Measurements from ENCODE around the gene RNF224.
A peak's percentile ranks its signal among the peaks of the same experiment; 100 is the strongest.

The RNF224 gene

DNA sequence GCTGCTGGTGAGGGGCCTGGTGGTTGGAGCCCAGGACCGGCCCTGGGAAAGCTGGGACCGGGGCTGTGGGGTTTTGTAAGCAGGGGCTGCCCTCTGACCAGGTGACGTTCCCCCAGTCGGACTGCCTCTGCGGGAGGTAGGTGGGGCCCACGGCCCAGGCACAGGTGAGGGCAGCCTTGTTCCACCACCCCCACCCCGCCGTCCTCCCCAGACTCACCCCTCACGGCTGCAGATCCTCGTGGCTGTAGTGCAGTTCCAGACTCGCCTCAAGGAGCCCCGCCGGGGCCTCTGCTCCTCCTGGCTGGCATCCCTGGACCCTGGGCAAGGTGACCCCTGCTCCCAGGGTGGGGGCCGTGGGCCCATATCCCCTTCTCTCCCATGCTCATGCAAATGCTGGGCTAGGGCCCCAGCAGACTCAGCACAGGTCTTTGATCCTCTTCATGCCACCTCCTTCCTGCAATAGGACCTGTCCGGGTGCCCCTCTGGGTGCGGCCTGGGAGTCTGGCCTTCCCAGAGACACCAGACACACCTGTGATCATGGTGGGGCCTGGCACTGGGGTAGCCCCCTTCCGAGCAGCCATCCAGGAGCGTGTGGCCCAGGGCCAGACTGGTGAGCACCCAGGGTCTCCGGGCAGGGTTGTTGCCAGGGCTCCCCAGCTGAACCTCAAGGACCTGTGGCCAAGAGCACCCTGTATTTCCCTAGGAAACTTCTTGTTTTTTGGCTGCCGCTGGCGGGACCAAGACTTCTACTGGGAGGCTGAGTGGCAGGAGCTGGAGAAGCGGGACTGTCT lies 11.9 kb upstream of the RNF224 start:
- DNase-seq (ENCODE audit: low read depth) = no peak

DNA sequence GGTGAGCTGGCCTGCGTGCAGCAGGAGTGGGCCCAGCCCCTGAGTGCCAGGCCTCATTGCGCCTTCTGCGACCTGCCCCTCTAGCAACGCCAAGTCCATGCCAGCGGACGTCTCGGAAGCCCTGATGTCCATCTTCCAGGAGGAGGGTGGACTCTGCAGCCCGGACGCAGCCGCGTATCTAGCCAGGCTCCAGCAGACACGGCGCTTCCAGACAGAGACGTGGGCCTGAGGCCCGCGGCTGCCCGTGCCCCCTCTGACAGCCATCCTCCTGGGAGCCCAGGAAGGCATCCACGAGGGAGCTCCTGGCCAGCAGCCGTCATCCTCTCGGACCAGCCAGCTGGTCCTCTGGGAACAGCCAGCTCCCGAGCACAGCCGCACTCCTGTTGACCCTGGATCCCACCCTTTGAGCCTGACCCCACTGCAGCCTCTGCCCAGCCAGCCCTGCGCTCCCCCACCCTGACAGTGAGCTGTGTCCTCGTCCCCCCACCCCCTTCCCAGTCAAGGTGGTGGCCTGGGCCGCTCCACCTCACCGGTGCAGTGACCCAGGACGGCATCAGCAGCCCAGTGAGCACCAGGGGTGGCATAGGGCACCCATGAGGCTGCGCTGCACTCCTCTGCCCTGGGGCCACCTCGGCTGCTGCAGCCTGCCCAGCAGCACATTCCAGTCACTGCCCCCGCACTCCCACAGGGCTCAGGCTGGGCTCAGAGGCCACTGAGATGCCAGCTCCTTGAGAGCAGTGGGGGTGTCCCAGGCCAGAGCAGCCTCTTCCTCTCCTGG lies 10.9 kb upstream of the RNF224 start:
- no peak for DNase-seq (ENCODE audit: low read depth)

DNA sequence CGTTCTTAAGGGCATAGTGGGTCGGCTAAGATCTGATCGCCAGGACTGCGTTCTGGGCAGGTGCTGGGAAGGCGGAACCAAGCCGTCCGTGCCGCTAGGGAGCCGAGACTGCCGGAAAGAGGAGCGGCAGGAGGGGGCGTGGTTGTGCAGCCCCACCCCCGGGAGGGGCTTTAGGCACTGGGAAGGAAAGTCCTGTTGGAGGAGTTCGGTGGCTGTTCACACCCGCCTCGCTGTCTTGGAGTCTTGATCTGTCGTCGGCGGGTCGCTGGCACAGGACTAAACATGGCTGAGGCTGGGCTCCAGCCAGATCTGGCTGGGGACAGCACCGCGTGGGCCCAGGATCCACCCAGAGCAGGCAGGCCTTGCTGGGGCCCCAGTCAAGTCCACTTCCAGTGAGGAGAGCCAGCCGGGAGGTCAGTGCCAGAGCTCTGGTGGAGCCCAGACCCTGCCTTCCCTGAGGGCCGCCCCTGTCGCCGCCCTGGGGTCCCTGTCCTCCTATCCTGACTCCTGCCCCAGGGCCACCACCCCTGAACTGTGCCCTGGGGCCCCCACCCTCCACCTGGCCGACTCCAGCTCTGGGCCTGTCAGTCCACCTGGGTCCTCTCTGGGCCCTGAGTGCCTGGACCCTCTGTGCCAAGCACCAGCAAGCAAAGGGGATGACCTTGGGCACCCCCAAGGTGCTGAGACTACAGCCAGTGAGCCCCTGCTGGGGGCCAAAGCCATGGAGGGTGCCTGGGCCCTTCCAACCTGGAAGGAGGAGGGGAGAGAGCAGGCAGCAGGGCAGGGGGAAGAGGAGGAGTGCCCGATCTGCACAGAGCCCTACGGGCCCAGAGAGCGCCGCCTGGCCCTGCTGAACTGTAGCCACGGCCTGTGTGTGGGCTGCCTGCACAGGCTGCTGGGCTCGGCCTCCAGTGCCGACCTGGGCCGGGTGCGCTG lies 9.8 kb upstream of the RNF224 start:
- no peak for DNase-seq (ENCODE audit: low read depth)

DNA sequence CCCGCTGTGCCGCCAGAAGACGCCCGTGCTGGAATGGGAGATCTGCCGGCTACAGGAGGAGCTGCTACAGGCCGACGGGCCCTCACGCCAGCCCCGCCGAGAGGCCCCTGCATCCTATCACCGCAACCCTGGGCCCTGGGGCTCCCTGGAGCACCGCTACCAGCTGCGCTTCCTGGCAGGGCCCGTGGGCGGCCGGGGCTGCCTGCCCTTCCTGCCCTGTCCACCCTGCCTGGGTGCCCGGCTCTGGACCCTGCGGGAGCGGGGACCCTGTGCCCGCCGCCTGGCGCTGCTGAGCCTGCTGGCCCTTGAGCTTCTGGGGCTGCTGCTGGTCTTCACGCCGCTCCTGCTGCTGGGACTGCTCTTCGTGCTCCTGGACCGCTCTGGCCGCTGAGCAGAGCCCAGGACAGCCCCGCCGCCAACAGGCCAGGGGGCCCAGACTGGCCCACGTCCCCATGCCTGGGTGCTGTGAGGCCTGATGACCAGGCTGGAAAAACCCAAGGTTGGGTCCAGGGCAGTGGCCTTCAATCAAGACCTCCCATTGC lies 9.0 kb upstream of the RNF224 start:
- no peak for DNase-seq (ENCODE audit: low read depth)

GRCh38 chr9:137218754-137219271 lies 8.5 kb upstream of the RNF224 start:
- DNase-seq (ENCODE audit: low read depth) = no peak

DNA sequence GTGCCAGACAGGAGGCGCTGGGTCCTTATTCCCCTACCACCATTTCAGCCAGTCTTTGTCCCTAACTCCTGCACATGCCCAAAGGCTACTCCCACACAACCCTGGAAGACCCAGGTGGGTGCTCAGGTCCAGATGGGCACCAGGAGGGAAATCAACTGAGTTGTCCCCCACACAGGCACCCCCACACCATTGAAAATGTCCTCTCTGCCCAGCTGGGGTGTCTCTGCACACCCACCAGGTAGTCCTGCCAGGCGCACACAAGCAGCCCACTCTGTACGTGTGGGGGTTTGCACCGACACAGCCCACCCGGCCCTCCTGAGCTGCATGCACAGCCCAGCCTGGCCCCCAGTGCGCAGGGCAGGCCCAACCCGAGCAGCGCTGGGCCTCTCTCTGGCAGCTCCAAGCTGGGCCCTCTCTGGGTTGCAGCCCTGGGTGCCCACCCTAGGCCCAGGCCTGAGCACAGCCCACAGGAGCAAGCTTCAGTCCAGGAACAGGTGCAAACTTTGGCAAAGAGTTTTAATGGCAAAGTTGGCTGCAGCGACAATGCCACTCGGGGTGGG lies 7.5 kb upstream of the RNF224 start:
- no peak for DNase-seq (ENCODE audit: low read depth)

DNA sequence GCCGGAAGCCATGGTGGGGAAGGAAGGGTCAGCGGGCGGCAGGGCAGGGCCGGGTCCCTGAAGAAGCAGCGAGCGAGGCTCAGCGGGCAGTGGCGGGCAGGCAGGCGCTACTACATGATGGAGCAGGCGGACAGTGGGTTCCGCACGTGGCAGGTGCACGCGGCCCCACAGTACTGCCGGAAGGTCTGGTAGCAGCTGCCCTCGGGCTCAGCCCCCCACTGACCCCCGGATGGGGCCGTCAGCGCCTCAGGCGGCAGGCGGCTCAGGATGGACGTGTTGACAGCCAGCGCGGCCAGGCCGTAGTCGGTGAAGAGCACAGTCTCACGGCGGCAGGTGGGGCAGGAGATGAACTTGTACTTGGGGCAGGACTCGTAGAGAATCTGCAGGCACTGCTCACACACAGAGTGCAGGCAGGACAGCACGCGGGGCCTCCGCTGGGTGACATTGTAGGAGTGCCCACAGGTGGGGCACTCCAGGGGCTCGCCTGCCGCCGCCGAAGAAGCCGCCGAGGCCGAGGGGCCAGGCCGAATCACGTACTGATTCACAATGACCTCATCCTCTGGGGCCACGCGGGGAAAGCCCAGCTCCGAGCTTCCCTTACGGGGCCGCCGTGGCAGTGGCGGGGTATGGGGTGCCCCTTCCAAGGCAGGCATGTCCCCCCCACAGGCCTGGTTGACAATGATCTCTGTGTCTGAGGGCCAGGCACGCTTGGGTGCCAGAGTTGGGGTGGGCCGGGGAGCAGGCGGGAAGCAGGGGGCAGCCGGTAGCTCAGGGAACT lies 6.8 kb upstream of the RNF224 start:
- no peak for DNase-seq (ENCODE audit: low read depth)

DNA sequence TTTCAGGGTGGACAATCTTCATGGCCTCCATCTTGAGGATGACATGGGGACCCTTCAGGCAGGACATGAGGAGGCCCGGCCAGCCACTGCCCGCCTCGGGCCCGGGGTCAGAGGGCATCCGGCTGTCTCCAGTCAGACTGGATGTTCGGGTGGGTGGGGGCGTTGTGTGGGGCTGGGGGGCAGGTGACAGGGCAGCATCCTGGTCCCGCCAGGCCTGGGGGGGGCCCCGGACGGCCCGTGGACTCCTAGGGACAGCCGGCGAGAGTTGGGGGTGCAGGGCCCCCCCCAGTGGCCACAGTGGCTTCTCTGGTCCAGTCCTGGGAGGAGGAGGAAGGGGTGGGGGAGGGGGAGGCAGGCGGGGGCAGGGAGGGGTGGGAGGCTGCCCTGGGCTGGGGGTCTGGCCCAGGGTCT lies 6.2 kb upstream of the RNF224 start:
- DNase-seq (ENCODE audit: low read depth) = no peak

DNA sequence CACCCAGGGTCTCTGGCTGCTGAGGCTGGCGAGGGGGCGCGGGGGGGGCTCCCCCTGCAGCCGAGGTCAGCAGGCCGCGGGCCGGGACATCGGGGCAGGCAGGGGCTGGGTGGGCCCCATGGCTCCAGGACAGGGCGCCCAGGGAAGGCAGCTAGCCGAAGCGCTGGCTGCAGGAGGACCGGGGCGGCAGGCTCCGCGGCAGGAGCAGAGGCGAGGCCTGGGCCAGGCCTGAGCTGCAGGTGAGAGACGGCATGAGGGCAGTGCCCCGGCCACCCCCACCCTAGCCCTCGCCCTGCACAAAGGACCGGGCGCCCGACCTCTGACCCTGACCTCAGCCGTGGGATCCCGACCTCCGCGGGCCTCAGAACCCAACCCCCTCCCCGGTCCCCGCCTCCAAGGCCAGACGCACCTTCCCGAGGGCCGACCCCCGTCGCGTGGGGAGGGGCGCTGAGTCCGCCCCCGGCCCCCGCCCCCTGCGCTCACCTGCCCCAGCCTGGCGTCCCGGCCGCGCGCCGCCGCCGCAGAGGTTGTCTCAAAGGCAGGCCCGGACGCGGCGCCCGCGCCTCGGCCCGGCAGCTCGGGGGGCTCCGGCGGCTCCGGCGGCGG lies 5.7 kb upstream of the RNF224 start:
- no peak for DNase-seq (ENCODE audit: low read depth)

DNA sequence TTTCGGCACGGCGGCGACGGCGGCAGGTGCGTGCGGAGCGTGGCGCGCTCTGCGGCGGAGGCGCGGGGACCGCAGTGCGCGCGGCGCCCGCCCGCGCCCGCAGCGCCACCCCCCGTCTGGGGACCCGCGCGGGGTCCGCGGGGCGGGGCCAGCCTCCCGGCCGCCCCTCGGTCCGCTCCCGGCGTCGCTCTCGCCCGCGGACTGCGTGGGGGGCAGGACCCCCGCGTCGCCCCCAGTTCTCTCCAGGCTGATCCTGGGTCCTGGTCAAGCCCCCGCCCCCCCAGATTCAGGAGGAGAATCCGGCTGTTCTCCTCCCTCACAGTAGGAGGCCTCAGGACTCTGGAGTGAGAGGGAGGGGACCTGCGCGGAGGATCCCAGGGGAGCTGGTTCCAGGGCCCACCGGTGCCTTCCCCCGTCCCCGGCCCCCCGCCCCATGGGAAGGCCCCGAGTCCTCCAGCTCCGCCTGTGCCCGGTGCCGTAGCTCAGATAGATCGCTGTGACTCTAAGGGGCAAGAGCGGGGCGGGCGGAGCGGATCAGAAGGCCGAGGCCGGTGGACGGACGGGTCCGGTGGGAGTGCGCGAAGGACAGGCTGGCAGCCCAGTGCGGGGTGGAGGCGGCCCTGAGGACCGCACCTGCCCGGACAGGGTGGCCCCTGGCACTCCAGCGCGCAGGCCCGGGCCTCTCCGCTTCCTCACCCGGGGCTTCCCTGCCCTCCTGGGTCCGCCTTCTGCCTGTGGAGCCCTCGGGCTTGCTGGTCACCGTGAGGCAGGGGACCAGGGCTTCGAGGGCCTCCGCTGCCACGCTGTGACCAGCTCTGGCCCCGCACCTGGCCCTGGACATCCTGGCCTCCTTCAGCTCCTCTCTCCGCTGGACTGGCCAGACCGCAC lies 4.9 kb upstream of the RNF224 start, which contains the start of gene RNF208:
Gene RNF208 (minus strand): TSS at position 51 of the 888 bp plus-strand sequence. CDS start 1,028 bp downstream, outside the sequence.
- no peak for DNase-seq (ENCODE audit: low read depth)

GRCh38 chr9:137223078-137223970 lies 4.0 kb upstream of the RNF224 start:
- DNase-seq (ENCODE audit: low read depth) = peak; percentile 97

- no peak for DNase-seq (ENCODE audit: low read depth)
These were observed 2.2 kb upstream of the RNF224 start, which contains the start of gene CYSRT1 for GRCh38 chr9:137224830-137225694. CYSRT1 (plus strand) TSS chr9:137225174; CDS start chr9:137225622, 448 bp downstream.

GRCh38 chr9:137225699-137226331 lies 1.5 kb upstream of the RNF224 start:
- no peak for DNase-seq (ENCODE audit: low read depth)

- DNase-seq (ENCODE audit: low read depth) = no peak
These were observed 806 bp upstream of the RNF224 start for GRCh38 chr9:137226338-137227053.

- no peak for DNase-seq (ENCODE audit: low read depth)
These were observed 677 bp downstream of the RNF224 start for GRCh38 chr9:137227853-137228505.

Measured in stromal cell of bone marrow (primary cell).